IPS-15b (cell line): ENCODE results near the gene PHLDB1.

Experiments
- H3K27me3 ChIP-seq: one replicate; pipeline ENCODE4 v1.6.1; 2013; ENCODE audit warnings: low read length; ENCODE audit not compliant: control insufficient read depth, insufficient read depth
- H3K36me3 ChIP-seq: one replicate; pipeline ENCODE4 v1.6.1; 2013; ENCODE audit warnings: low read length; ENCODE audit not compliant: control insufficient read depth, insufficient read depth
- H3K4me1 ChIP-seq: one replicate; pipeline ENCODE4 v1.6.1; 2013; ENCODE audit warnings: mild to moderate bottlenecking, low read length; ENCODE audit not compliant: control insufficient read depth, insufficient read depth
- H3K4me3 ChIP-seq: one replicate; pipeline ENCODE4 v1.5.1; 2013; ENCODE audit warnings: low read depth, low read length
- H3K9ac ChIP-seq: one replicate; pipeline ENCODE4 v1.6.1; 2013; ENCODE audit warnings: low read depth, mild to moderate bottlenecking, low read length
- H3K9me3 ChIP-seq: one replicate; pipeline ENCODE4 v1.6.1; 2013; ENCODE audit warnings: mild to moderate bottlenecking, low read length; ENCODE audit not compliant: control insufficient read depth, insufficient read depth

The PHLDB1 gene

DNA sequence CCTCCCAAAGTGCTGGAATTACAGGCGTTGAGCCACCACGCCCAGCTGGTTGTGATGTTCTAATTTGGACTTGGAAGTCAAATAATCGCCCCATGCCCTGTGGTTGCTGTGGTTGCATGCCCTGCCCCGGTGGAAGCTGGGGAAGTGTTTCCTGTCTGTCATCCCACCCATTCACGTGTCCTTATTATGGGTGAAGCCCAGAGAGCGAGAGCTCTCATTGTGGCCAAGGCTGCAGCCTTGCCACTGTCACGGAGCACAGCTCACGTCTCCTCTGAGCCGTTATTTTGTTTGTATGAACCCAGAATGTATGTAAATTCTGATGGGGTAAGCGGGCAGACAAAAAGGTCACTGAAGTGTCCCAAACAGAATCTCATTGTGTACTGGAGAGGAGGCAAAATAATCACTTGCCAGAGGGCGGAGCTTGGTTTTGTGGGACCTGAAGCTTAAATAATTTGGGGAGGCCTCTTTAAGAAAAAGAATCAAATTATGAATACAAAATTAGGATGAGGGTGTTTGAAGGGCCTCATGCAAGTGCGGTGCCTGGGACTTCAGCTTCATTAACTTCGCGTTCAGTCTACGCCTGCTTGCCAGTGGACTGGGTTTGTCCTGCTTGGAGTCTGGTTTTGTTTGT is 97.8 kb downstream of the PHLDB1 start:
- Histone ChIP-seq H3K27me3 (no peaks in the 10 kb centered on the region), H3K9ac (no peak overlapping the region), H3K4me3 (no peak overlapping the region), H3K9me3 (no peaks in the 10 kb centered on the region), H3K36me3 (peaks cover 3% of the 10 kb centered on the region), H3K4me1 (peaks cover 7% of the 10 kb centered on the region)

DNA sequence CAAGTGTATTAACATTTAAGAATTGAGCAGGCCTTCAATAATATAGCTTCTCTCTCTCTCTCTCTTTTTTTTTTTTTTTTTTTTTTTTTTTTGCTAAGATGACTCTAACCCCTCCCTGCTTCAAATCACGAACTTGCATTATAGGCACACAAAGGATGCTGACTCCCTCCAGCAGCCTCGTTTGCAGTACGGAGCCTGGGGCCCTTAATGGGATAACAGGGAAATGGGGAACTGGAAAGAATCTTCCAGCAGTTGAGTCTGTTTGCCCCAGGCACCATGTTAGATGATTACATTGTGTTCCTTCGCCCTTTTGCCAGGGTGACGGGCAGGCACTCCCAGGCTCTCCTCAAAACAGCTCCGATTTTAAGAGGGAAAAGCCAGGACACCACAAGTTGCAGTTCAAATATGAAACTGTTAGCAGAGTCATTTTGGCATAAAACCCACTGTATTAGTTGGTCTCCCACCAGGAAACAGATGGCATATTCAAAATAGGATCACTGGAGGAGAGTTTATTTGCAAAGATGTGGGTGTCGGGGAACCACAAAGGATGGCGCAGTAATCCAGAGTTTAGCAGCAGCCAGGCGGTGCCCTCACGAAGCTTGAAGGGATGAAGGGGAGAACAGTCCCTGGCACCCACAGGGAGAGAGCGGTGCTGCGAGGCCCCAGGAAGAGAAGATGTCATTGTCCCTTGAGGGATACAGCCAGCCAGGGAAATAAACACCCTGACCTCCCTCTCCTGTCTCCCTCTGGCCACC is 98.6 kb downstream of the PHLDB1 start:
- no peaks in the 10 kb centered on the region for H3K27me3 ChIP-seq
- peaks cover 3% of the 10 kb centered on the region for H3K36me3 ChIP-seq
- peaks cover 7% of the 10 kb centered on the region for H3K4me1 ChIP-seq
- no peaks in the 10 kb centered on the region for H3K9me3 ChIP-seq
- no peak overlapping the region for H3K9ac ChIP-seq
- no peak overlapping the region for H3K4me3 ChIP-seq

DNA sequence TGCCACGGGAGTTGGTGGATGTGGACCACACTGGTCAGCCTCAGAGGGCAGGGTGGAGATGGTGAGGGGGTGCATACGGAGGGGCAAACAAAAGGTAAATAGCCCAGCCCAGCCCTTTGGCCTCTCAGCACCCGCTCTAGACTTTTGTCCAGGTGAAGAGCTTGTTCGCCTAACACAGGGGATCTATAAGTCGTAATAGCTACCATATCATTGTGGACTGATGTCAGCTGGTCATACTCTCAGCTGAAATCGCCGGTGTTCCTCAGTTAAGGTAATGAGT is 99.1 kb downstream of the PHLDB1 start:
- no peaks in the 10 kb centered on the region for H3K27me3 ChIP-seq
- H3K9ac ChIP-seq = no peak overlapping the region
- H3K4me1 ChIP-seq = peaks cover 7% of the 10 kb centered on the region
- H3K9me3 ChIP-seq = no peaks in the 10 kb centered on the region
- no peak overlapping the region for H3K4me3 ChIP-seq
- peaks cover 3% of the 10 kb centered on the region for H3K36me3 ChIP-seq
